ENCODE data around the gene ZNF732.
A peak's percentile ranks its signal among the peaks of the same experiment; 100 is the strongest.
"Not testable (repeated sequence)": the region's sequence is repeated elsewhere in the genome, so short reads cannot be mapped to it uniquely, and the experiment has no call there.

ZNF732 gene

DNA sequence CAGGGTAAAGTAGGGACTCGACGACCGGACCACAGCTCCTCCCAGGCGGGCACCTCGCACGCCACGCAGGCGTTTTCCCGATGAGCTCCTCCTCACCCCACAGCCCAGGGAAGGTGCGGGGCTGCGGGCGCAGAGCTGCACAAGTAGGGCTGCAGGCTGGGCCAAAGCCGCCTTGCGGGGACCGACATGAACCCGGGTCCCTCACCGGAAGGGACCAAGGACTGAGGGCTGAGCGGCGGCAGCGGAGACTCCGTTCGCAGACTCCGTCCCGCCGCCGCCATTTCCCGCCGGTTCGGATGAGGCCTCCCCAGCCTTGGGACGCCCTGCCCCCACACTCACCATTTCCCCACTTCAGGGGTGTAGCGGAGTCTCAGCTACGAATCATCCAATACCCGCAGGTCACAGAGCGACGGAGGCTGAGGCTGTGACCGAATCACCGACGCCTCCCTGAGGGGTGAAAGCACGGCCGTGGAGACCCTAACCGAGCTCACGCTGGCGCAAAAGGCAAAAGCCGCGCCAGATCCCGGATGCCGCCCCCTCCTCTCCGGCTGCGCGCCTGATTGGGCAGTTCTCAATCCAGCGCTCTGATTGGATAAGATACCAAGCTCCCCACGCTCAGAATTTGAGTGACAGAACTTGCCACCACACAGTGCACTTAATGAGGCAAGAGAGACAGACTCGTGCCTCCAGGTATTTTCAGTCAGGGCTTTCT is at the start of gene ZNF732:
TSS of gene ZNF732 (minus strand) at position 506 of the 712 bp plus-strand sequence. CDS start at position 342, 164 bp downstream.
- peak; percentile 45 for DNase-seq

- DNase-seq, result no peak
Observed at GRCh38 chr4:340011-340410, 34.7 kb upstream of the ZNF732 start.

DNA sequence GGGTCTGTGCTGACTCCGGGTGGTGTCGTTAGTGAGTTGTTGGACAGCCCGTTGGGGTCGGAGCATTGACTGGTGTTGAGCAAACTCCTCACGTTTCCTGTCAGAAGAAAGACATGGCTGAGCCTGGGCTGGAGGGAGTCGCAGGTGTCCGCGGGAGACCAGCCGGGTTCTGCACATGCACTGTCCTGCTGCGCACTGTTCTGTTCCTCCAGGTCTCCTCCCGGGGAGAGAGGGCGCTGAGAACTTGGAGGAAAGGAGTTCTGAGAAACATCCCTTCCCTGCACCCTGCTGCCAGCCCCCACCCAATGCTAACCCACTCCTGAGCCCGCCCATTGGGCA is 33.5 kb upstream of the ZNF732 start:
- DNase-seq, result no peak

DNA sequence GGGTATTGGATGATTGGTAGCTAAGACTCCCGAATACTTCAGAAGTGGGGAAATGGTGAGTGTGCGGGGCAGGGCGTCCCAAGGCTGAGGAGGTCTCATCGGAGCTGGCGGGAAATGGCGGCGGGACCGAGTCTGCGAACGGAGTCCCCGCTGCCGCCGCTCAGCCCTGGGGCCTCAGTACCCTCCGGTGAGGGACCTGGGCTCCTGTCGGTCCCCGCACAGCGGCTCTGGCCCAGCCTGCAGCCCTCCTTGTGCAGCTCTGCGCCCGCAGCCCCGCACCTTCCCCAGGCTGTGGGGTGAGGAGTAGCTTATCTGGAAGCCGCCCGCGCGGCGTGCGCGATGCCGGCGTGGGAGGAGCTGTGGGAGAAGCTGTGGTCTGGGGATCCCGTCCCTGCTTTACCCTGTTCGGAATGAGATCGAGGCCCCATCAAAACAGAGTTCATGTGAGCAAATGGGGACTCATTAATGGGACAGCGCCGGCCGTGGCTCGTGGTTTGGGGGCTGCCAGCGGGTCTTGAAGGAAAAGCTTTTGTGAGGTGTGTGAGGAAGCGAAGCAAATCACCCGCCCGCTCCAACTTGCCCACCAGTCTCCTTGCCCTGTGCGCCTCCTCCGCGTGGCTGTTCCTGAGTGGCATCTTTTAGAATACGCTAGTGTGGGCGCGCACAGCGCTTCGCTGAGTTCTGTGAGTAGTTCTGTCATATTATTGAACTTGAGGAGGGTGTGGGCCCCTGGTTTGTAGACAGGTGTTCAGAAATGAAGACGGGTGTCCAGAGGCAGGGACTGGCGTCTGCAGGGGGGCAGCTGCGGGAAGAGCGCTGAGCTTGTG is 32.9 kb upstream of the ZNF732 start:
- no peak for DNase-seq

- DNase-seq, result peak; percentile 86
Observed at GRCh38 chr4:337143-337931, 32.1 kb upstream of the ZNF732 start, which contains the start of gene ZNF141. Gene ZNF141 (plus strand): TSS chr4:337814. CDS start chr4:337984, 170 bp downstream.

- DNase-seq, result no peak
Observed at GRCh38 chr4:336893-337142, 31.5 kb upstream of the ZNF732 start.

GRCh38 chr4:336099-336892 is 31.0 kb upstream of the ZNF732 start:
- no peak for DNase-seq

DNA sequence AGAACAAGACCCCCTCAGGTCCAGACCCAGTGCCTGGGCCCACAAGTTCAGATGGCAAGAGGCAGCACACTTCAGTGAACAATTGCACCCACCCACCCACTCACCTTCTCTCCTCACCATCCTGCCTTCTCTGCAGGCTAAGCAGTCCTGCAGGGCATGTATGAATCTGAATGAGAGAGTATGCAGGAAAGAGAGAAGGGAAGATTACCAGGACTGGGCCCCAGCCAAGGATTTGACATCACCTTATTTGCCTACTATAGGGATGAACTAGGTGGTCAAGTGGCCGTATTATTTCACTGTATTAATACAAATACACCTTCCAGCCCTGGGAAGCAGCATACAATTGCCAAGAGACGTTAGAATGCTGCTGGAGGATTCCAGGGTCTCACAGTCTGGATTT is 30.2 kb upstream of the ZNF732 start:
- no peak for DNase-seq

DNA sequence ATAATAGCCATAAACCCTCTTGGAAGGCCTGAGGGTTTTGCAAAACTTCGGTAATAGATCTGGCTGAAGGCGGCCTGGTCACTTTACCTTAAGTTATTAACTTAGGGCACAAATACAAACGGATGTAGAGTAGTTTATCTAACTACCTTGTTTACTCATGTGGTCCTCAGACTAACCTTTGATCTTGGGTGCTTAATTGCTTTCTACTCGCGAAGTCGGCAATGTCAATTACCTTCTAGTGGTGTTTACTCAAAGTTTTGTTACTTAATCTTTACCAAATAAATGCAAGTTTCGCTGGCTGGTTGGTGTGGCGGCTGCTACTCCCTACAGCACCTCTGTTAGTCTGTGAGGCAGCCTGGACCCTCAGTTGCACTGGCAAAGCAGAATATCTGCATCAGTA is 23.5 kb upstream of the ZNF732 start:
- no peak for DNase-seq

DNA sequence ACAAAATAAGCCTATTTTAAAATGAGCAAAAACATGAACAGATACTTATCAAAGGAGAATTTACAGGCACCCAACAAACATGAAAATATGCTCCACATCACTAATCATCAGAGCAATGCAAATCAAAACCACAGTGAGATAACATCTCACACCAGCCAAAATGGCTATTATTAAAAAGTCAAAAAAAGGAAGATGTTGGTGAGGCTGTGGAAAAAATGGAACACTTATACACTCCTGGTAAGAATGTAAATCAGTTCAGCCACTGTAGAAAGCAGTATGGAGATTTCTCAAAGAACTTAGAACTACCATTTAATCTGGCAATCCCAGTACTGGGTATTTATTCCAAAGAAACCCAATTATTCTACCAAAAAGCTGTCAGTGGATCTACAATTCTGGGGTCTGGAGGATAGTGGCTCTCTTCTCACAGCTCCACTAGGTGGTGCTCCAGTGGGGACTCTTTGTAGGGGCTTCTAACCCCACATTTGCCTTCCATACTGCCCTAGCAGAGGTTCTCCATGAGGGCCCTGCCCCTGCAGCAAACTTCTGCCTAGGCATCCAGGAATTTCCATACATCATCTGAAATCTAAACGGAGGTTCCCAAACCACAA is 9.1 kb upstream of the ZNF732 start:
- no peak for DNase-seq

DNA sequence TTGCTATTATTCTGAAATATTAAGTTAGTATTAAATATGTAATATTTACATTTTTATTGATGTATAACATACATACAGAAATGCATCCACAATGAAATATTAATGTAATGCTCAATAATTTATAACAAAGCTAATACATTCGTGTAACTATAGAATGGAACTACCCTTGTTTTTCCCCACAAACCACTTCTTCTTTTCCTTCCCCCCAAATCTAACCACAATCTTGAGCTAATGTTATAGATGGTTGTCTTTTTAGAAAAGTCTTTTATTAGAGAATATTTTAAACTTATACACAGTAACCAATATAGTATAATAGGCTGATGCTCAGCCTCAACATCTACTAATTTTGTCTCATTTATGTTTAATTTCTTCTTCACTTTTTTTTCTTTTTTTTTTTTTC is 4.5 kb upstream of the ZNF732 start:
- no peak for DNase-seq

DNA sequence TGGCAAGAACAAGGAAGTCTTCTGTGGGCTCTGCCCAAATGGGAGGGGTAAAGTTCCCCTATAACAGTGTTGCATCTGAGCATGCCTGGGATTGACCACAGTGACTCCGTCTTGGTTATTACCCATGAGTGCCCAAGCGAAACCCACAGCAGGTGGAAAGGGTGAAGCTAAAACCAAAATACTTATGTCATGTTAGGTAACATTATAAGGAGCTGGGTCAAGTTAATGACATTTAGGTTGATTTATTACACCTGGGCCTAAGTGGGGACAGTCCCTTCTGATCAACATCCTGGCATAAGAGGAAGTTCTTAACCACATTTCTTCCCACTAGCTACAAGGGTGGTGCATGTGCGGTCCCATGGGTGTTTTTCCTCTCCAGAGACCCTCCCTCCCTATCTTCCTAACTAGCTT is 1.3 kb upstream of the ZNF732 start:
- DNase-seq, result no peak

GRCh38 chr4:304516-304915 is 758 bp downstream of the ZNF732 start:
- DNase-seq, result not testable (repeated sequence)

DNA sequence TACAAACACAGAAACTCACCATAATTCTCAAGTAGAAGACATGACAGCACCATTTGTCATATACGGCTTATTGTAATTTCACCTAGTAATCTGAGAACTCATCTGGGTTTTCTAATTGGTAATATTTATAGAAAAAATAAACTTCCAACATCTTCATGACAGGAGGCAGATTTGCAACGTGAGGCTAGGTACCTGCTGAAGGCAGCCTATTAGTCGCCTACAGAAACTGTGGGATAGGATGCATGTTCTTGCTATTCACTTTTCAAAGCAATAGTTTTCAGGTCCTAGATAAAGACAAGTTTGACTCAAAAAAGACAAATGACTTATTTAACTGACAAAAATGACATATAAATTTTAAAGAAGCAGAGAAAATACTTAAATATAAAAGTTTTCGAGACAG is 2.9 kb downstream of the ZNF732 start:
- no peak for DNase-seq

DNA sequence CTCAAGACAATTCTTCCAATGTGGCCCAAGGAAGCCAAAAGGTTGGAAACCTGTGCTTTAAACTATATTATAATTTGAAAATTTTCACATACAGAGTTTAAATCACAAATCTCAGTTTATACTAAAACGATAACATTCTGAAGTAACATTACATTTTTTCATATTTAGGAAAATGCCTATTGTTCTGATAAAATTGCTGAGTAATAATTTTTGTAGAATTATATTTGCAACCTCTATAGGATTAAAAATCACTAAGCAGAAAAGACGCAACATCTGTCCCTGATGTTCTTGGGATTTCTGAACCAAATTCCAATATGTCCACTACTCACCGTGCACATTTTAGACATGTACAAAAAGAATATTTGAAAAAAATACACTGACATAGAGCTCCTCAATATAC is 10.5 kb downstream of the ZNF732 start:
- no peak for DNase-seq

GRCh38 chr4:288891-289290 is 16.4 kb downstream of the ZNF732 start:
- DNase-seq, result no peak

DNA sequence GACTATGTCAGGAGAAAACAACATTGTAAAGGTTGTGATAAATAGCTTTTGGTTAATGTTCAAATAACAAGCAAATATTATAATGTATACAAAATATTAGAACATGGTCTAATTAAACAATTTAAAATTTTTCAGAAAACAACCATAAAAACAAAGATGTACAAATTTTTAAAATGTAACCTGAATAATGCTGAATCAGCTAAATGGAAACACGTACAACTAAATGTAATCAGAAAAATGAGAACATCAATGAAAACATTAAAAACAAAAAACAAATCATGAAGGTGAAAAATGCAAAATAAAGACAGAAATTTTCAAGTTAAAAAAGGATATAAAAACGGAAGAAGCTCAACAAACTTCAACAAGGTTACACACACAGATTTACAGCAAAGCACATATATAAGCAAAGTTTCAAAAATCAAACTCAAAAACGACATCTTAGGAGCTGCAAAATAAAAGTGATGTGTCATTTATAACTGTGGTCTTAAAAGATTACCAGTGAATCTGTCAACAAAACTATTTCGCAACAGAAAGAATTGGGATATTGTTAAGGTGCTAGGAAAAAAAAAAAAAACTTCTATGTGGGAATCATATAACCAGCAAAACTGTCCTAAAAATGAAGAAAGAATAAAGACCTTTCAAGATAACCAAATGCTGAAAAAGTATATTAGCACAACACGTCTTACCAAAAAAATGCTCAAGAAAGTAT is 31.8 kb downstream of the ZNF732 start:
- DNase-seq, result no peak

DNA sequence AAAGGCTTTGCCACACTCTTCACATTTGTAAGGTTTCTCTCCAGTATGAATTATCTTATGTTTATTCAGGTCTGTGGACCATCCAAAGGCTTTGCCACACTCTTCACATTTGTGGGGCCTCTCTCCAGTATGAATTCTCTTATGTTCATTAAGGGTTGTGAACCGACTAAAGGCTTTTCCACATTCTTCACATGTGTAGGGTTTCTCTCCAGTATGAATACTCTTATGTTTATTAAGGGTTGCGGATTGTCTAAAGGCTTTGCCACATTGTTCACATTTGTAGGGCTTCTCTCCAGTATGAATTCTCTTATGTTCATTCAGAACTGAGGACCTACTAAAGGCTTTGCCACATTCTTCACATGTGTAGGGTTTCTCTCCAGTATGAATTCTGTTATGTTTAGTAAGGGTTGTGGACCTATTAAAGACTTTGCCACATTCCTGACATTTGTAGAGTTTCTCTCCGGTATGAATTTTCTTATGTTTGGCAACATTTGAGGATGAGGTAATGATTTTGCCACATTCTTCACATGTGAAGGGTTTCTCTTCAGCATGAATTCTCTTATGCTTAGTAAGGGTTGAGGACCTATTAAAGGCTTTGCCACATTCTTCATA is 33.7 kb downstream of the ZNF732 start:
- no peak for DNase-seq

GRCh38 chr4:259240-259639 is 46.0 kb downstream of the ZNF732 start:
- not testable (repeated sequence) for DNase-seq

- no peak for DNase-seq
Observed at GRCh38 chr4:256492-256891, 48.8 kb downstream of the ZNF732 start.

Data from DMS 273 treated with DMSO at 0.1 percent for 48 hours (cell line).